Panc1 (cell line): Measurements from ENCODE around the gene ST3GAL5. TPM values are rescaled to one million over a fixed set of nuclear protein-coding genes. Genes with fewer than 3 reads are reported as not detected.

Experiments
- ATAC-seq: fragments of 200-7000 bp; cut with Tn5 transposase; 2 replicates; pipeline ENCODE4 v1.9.1; 2020; ENCODE audit warnings: mild to moderate bottlenecking, moderate library complexity
- BruUV-seq: library from RNA; stranded (reverse); fragments of 400-500 nt; replicated peaks from 2 replicates; lab custom pipeline; 2021; lab: Mats Ljungman, UMichigan
- CTCF ChIA-PET: fragments of 300-600 bp; sonication (Branson Sonifier 250); formaldehyde crosslinking; loops from one replicate; lab custom pipeline; 2022; ENCODE audit warnings: antibody characterized with exemption; lab: Charles Lee
- POLR2A ChIA-PET: fragments of 300-600 bp; sonication (Branson Sonifier 250); formaldehyde crosslinking; loops from one replicate; lab custom pipeline; 2022; ENCODE audit warnings: antibody characterized with exemption; lab: Charles Lee
- DNase-seq: peaks from one replicate; pipeline ENCODE4 v3.0.0-alpha.2; 2010; ENCODE audit warnings: low read depth, low spot score
- H3K27ac ChIP-seq: 2 replicates; pipeline ENCODE4 v1.5.1; 2011; ENCODE audit warnings: mild to moderate bottlenecking, low read length, inconsistent platforms
- H3K27me3 ChIP-seq: fragments of 200-500 bp; sonication (Bioruptor generic); 2 replicates; pipeline ENCODE4 v1.6.0; 2014; ENCODE audit warnings: low read length, inconsistent platforms; ENCODE audit not compliant: control insufficient read depth, insufficient read depth
- H3K36me3 ChIP-seq: fragments of 200-500 bp; sonication (Bioruptor generic); 2 replicates; pipeline ENCODE4 v1.5.1; 2014; ENCODE audit warnings: inconsistent platforms, mild to moderate bottlenecking, low read length, moderate library complexity; ENCODE audit not compliant: control insufficient read depth, insufficient read depth
- H3K4me1 ChIP-seq: 2 replicates; pipeline ENCODE4 v1.5.1; 2011; ENCODE audit warnings: inconsistent platforms, mild to moderate bottlenecking, low read length, moderate library complexity; ENCODE audit not compliant: control insufficient read depth, insufficient read depth
- H3K4me3 ChIP-seq, 2 experiments: 2 replicates each; pipeline ENCODE4 v1.5.1; 2011 to 2012; ENCODE audit warnings: low read depth in 2 of 2, low read length in 2 of 2, mild to moderate bottlenecking in 2 of 2, inconsistent platforms in 1 of 2, moderate library complexity in 1 of 2
- H3K9me3 ChIP-seq: fragments of 200-500 bp; sonication (Bioruptor generic); 2 replicates; pipeline ENCODE4 v1.5.1; 2014; ENCODE audit warnings: low read depth, mild to moderate bottlenecking, inconsistent platforms, low read length, moderate library complexity; ENCODE audit not compliant: control insufficient read depth, insufficient read depth
- CTCF ChIP-seq: fragments of 450-650 bp; IDR thresholded peaks from 2 replicates; pipeline ENCODE4 v1.5.1; 2017; ENCODE audit warnings: mild to moderate bottlenecking
- POLR2AphosphoS5 ChIP-seq: IDR thresholded peaks from 2 replicates; pipeline ENCODE4 v1.6.1; 2012; ENCODE audit warnings: mild to moderate bottlenecking, low read depth, low read length, moderate library complexity
- REST ChIP-seq, 2 experiments: IDR thresholded peaks; 2 replicates each; pipeline ENCODE4 v1.6.1; 2011 to 2012; ENCODE audit warnings: low read depth in 2 of 2, control low read depth in 1 of 2, low read length in 1 of 2, mild to moderate bottlenecking in 1 of 2, moderate library complexity in 1 of 2; ENCODE audit not compliant: insufficient read depth in 1 of 2
- SIN3A ChIP-seq: IDR thresholded peaks from 2 replicates; pipeline ENCODE4 v1.6.1; 2012; ENCODE audit warnings: low read depth, mild to moderate bottlenecking, low read length, moderate library complexity, borderline replicate concordance; ENCODE audit not compliant: insufficient read depth
- TCF7L2 ChIP-seq: IDR thresholded peaks from 2 replicates; pipeline ENCODE4 v1.6.1; 2011; ENCODE audit warnings: mild to moderate bottlenecking, low read depth, low read length, inconsistent platforms
- in situ Hi-C: cut with HindIII; loops from 2 replicates; pipeline ENCODE4 v1.10.0; 2016; ENCODE audit warnings: low sequenced_read_pairs, low pct_unique_long_range_greater_than_20kb
- intact Hi-C: fragments of 100-400 bp; cut with micrococcal nuclease; formaldehyde crosslinking; loops from one replicate; pipeline ENCODE4 v1.10.0; 2022; ENCODE audit not compliant: unreplicated experiment
- total RNA-seq: library from RNA; stranded (reverse); gene quantifications from one replicate; pipeline ENCODE4 v1.2.1, GENCODE V29; 2021; ENCODE audit not compliant: unreplicated experiment

ST3GAL5 gene
- total RNA-seq, 1 experiment from 2014 or later: 5.0 TPM

- POLR2A ChIA-PET: no interaction called here
- no peaks in the 10 kb centered on the region for H3K27me3 ChIP-seq
- H3K36me3 ChIP-seq: no peaks in the 10 kb centered on the region
- in situ Hi-C loops: no loop called here
- no TSS peak for BruUV-seq
- ATAC-seq: no peak
- CTCF ChIA-PET: interaction anchor here (0.6 kb wide), 1 partner anchor 11 kb away, joined by 3 read pairs; no protein-coding TSS in a partner anchor
- intact Hi-C loops: no loop called here
- no peaks in the 10 kb centered on the region for H3K9me3 ChIP-seq
- TF ChIP-seq SIN3A (no peak), CTCF (no peak), REST (IDR thresholded peaks at IDR 0.05; ENCODE audit: insufficient read depth in 1 of 2, low read depth in 2 of 2, low read length in 1 of 2) (no peak), POLR2AphosphoS5 (no peak), TCF7L2 (no peak)
- H3K4me3 ChIP-seq: no peak overlapping the region
- DNase-seq: no peak
- H3K27ac ChIP-seq: no peak overlapping the region
- peaks cover 10% of the 10 kb centered on the region for H3K4me1 ChIP-seq
These were observed 101.4 kb downstream of the ST3GAL5 start for GRCh38 chr2:85787282-85787980.

Other genes starting within 250 kb of the ST3GAL5 start
- 5.6 TPM for gene SFTPB, start 220.8 kb downstream of the ST3GAL5 start, total RNA-seq
- not detected for gene GNLY, start 194.6 kb downstream of the ST3GAL5 start, total RNA-seq
- gene ATOH8, start 135.0 kb downstream of the ST3GAL5 start, total RNA-seq: 3.8 TPM
- gene POLR1A, start 216.9 kb upstream of the ST3GAL5 start, total RNA-seq: 62.6 TPM
- 93.9 TPM for gene PTCD3, start 217.2 kb upstream of the ST3GAL5 start, total RNA-seq